PC-9 (cell line): ENCODE results near the gene CETN2. TPM values are rescaled to one million over a fixed set of nuclear protein-coding genes. Genes with fewer than 3 reads are reported as not detected.
A peak's percentile ranks its signal among the peaks of the same experiment; 100 is the strongest.

ENCODE experiments used
- Bru-seq: library from RNA; stranded (reverse); fragments of 400-500 nt; gene quantifications from one replicate; lab custom pipeline; 2021; lab: Mats Ljungman, UMichigan
- BruChase-seq, 2 experiments: library from RNA; stranded (reverse); fragments of 400-500 nt; gene quantifications; one replicate each; lab custom pipeline; 2021; lab: Mats Ljungman, UMichigan
- BruUV-seq: library from RNA; stranded (reverse); fragments of 400-500 nt; replicated peaks from 2 replicates; lab custom pipeline; 2021; lab: Mats Ljungman, UMichigan
- CTCF ChIA-PET: fragments of 300-600 bp; sonication (Branson Sonifier 250); formaldehyde crosslinking; loops from one replicate; lab custom pipeline; 2022; ENCODE audit warnings: antibody characterized with exemption; lab: Charles Lee
- POLR2A ChIA-PET: fragments of 300-600 bp; sonication (Branson Sonifier 250); formaldehyde crosslinking; loops from one replicate; lab custom pipeline; 2022; ENCODE audit warnings: antibody characterized with exemption; ENCODE audit not compliant: unreplicated experiment; lab: Charles Lee
- DNase-seq, 2 experiments: peaks; one replicate each; pipeline versions ENCODE4 v3.0.0 to v3.0.0-alpha.2; 2015 to 2022; ENCODE audit warnings: mixed read lengths in 1 of 2
- H2AFZ ChIP-seq: fragments of 200-600 bp; sonication (generic); 2 replicates; pipeline ENCODE4 v1.8.1; 2017; ENCODE audit warnings: antibody characterized with exemption
- H3F3A ChIP-seq: fragments of 200-600 bp; sonication (generic); 2 replicates; pipeline ENCODE4 v1.8.1; 2017; ENCODE audit warnings: antibody characterized with exemption, mild to moderate bottlenecking, low read depth; ENCODE audit not compliant: insufficient read depth
- H3K27ac ChIP-seq: fragments of 200-600 bp; sonication (generic); 2 replicates; pipeline ENCODE4 v1.6.1; 2016; ENCODE audit warnings: mixed run types
- H3K27me3 ChIP-seq: fragments of 200-600 bp; sonication (generic); 2 replicates; pipeline ENCODE4 v1.6.1; 2016; ENCODE audit warnings: low read depth, mixed run types; ENCODE audit not compliant: insufficient read depth
- H3K36me3 ChIP-seq: fragments of 200-600 bp; sonication (generic); 2 replicates; pipeline ENCODE4 v1.6.1; 2016; ENCODE audit warnings: low read depth, mixed run types
- H3K4me1 ChIP-seq: fragments of 200-600 bp; sonication (generic); replicated peaks from 2 replicates; pipeline ENCODE4 v1.6.1; 2016; ENCODE audit warnings: mixed run types; ENCODE audit not compliant: insufficient read depth
- H3K4me2 ChIP-seq: fragments of 200-600 bp; sonication (generic); 2 replicates; pipeline ENCODE4 v1.6.1; 2017; ENCODE audit warnings: mixed run types
- H3K4me3 ChIP-seq: fragments of 200-600 bp; sonication (generic); 2 replicates; pipeline ENCODE4 v1.6.1; 2016; ENCODE audit warnings: mixed run types
- H3K79me2 ChIP-seq: fragments of 200-600 bp; sonication (generic); 2 replicates; pipeline ENCODE4 v1.6.1; 2017; ENCODE audit warnings: low read depth, mixed run types
- H3K9me2 ChIP-seq: fragments of 200-600 bp; sonication (generic); 2 replicates; pipeline ENCODE4 v1.8.1; 2017; ENCODE audit warnings: mild to moderate bottlenecking; ENCODE audit not compliant: insufficient read depth
- H3K9me3 ChIP-seq: fragments of 200-600 bp; sonication (generic); 2 replicates; pipeline ENCODE4 v1.8.1; 2016; ENCODE audit warnings: low read depth; ENCODE audit not compliant: insufficient read depth
- H4K20me1 ChIP-seq: fragments of 200-600 bp; sonication (generic); 2 replicates; pipeline ENCODE4 v1.8.1; 2017; ENCODE audit not compliant: insufficient read depth
- EZH2 ChIP-seq: fragments of 200-600 bp; sonication (generic); IDR thresholded peaks from 2 replicates; pipeline ENCODE4 v1.8.0; 2017; ENCODE audit warnings: antibody characterized with exemption, low read depth
- intact Hi-C: fragments of 100-400 bp; cut with micrococcal nuclease; formaldehyde crosslinking; loops from one replicate; pipeline ENCODE4 v1.10.0; 2022; ENCODE audit not compliant: unreplicated experiment
- long read RNA-seq: library from polyadenylated mRNA; stranded (forward); transcript quantifications from one replicate; pipeline ENCODE4 v2.0.0, GENCODE V29; 2022
- total RNA-seq: library from RNA; stranded (reverse); gene quantifications from 2 replicates; pipeline ENCODE4 v1.2.3, GENCODE V29; 2021
- TF ChIP-seq, protein P1 (sequence below): fragments of 200-600 bp; sonication (generic); conservative IDR thresholded peaks from 2 replicates; pipeline ENCODE4 v1.6.1; 2017; ENCODE audit warnings: mixed run types, antibody characterized with exemption, mild to moderate bottlenecking, moderate library complexity

Gene CETN2
- total RNA-seq (66.9 and 78.6 TPM in 2 replicates), Bru-seq, nascent RNA (percentile 80 among the genes with signal in this experiment), BruChase-seq, experiment 1, labeled RNA remaining after a 2-hour chase (percentile 86 among the genes with signal in this experiment), BruChase-seq, experiment 2, labeled RNA remaining after a 6-hour chase (percentile 96 among the genes with signal in this experiment)
- long read RNA-seq, transcript CETN2-201 (5 exons, 1,454 nt), result major isoform, 178 of 196 reads
- long read RNA-seq, partial matches to known transcripts, result 13 of 196 reads
- long read RNA-seq, other reads (novel, unspliced or antisense), result 5 of 196 reads

DNA sequence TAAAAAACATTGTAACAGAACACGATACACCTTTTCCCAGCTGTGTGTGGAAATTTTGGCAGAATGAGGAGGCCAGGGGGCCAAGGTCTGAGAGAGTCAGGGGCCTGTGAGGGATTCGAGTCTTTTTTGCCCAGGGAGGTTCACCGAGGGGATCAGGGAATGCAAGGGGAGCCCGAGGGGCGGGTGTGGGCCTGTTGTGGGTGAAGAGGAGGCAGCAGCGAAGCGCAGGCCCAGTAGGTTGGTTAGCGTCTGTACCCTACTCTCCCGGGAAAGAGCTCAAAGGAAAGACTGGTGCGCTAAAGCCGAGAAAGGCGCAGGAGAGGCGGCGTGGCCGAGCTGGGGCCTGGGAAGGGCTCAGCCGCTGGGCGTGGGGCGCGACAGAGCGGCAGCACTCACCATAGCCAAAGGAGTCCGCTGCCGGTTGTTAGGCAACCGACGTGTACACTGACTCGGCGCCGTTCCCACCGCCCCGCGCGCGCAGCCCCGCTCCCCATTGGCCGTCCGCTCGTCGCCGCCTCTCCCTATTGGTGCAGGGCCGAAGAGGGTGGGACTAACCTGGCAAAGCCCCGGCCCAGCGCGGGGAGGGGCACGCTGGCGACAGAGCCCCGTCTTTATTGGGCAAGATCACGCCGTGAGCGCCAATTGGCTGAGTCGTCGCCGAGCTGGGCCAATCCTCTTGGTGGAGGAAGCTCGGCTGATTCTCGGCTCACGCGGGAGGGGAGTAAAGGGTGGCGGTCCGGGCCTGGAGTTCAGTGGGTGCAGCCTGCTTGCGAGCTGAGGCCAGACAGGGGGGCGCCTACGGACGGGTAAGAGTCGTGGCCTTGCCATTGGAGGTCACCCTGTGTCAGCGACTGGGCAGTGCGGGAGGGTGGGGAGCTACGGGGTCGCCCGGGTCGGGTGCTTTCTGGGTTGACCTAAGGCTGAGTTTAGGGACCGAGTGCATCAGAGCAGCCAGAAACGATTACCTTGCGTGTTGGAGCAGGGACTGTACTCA, at the start of gene CETN2, which contains the start of gene NSDHL:
Gene CETN2, minus strand, starts transcription at position 446 of the 994 bp plus-strand sequence. Its CDS starts 47 bp downstream, at position 399.
Gene NSDHL, plus strand, starts transcription at position 752 of the 994 bp plus-strand sequence. CDS start 15,262 bp downstream, outside the sequence.
- H3K9me3 ChIP-seq, result no peaks in the 10 kb centered on the region
- 0 out of 2 replicates have a peak, but pooled peaks cover 3% of the 10 kb centered on the region for H3F3A ChIP-seq
- H4K20me1 ChIP-seq, result no peaks in the 10 kb centered on the region
- peak within 1 kb of the TSS; percentile 89 for H3K4me2 ChIP-seq
- TSS peak; percentile 54 for BruUV-seq
- TF ChIP-seq EZH2, result no peak
- TF ChIP-seq, protein P1, sequence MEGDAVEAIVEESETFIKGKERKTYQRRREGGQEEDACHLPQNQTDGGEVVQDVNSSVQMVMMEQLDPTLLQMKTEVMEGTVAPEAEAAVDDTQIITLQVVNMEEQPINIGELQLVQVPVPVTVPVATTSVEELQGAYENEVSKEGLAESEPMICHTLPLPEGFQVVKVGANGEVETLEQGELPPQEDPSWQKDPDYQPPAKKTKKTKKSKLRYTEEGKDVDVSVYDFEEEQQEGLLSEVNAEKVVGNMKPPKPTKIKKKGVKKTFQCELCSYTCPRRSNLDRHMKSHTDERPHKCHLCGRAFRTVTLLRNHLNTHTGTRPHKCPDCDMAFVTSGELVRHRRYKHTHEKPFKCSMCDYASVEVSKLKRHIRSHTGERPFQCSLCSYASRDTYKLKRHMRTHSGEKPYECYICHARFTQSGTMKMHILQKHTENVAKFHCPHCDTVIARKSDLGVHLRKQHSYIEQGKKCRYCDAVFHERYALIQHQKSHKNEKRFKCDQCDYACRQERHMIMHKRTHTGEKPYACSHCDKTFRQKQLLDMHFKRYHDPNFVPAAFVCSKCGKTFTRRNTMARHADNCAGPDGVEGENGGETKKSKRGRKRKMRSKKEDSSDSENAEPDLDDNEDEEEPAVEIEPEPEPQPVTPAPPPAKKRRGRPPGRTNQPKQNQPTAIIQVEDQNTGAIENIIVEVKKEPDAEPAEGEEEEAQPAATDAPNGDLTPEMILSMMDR, result 0 out of 2 replicates have a peak, but pooled peaks have one; percentile 18
- peak; percentile 97 to 99 for DNase-seq
- peak within 1 kb of the TSS; percentile 97 for H3K4me3 ChIP-seq
- POLR2A ChIA-PET, result interaction anchor here (0.6 to 0.9 kb wide), 6 partner anchors 66 to 1433 kb away, joined by 3 to 8 read pairs (median 4); no protein-coding TSS in a partner anchor
- H3K79me2 ChIP-seq, result peaks cover 58% of the 10 kb centered on the region
- peak within 1 kb of the TSS; percentile 53 for H3K27ac ChIP-seq
- H2AFZ ChIP-seq, result peak within 1 kb of the TSS; percentile 95
- intact Hi-C loops, result loop anchor here (1.0 to 2.0 kb wide), 2 partner anchors 65 to 96 kb away; no protein-coding TSS in a partner anchor
- H3K4me1 ChIP-seq, result peaks cover 24% of the 10 kb centered on the region
- H3K9me2 ChIP-seq, result no peaks in the 10 kb centered on the region
- peaks cover 48% of the 10 kb centered on the region; the same call in 1 of the 2 replicates for H3K36me3 ChIP-seq
- CTCF ChIA-PET, result interaction anchor here (0.6 kb wide), 1 partner anchor 501 kb away, joined by 4 read pairs; no protein-coding TSS in a partner anchor
- H3K27me3 ChIP-seq, result no peaks in the 10 kb centered on the region

DNA sequence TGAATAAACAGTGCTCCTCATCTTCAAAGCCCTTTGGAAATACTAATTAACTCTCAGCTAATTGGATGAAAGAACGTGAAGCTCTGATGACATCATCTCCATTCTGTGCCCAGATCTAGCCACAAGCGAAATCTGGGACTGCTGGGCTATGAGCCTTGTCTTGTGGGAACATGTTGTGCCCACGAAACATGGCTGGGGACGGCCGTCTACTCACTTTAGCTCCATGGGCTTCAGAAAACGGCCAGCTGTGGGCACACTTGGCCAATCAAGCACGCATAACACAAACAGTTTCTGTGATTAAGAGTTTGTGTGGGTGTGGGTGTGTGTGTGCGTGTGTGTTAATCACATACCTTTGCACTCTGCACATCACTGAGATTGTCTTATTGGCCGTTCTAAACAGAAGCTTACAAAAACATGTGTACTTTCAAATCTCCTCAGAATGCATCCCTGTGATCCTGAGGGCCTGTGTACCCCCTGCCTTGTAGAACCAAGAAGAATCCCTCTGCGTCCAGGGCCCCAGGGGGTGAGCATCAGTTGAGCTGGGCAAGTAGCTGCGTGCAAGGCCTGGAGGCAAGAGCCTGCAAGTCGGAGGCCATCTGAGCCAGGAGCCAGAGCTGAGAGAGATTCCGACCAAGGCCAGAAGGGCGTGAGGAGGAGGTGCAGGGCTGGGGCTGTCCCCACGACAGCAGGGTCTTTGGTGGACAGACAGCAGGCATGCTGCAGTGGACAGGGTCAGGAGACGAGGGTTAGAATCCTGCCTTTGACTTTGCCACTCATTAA, 48.6 kb upstream of the CETN2 start:
- Histone ChIP-seq H3K4me3 (no peak overlapping the region), H2AFZ (no peak overlapping the region), H3K27ac (no peak overlapping the region), H3K36me3 (no peaks in the 10 kb centered on the region), H4K20me1 (no peaks in the 10 kb centered on the region), H3K4me1 (no peaks in the 10 kb centered on the region), H3K4me2 (no peak overlapping the region), H3K9me2 (no peaks in the 10 kb centered on the region), H3K79me2 (no peaks in the 10 kb centered on the region), H3K27me3 (no peaks in the 10 kb centered on the region), H3F3A (no peaks in the 10 kb centered on the region), H3K9me3 (no peaks in the 10 kb centered on the region)
- DNase-seq, result no peak
- POLR2A ChIA-PET, result no interaction called here
- no TSS peak for BruUV-seq
- CTCF ChIA-PET, result no interaction called here
- TF ChIP-seq, protein P1, result no peak
- no peak for TF ChIP-seq EZH2
- intact Hi-C loops, result no loop called here
